GM12878 (cell line): ENCODE results near the gene NKAIN4. TPM values are rescaled to one million over a fixed set of nuclear protein-coding genes. Genes with fewer than 3 reads are reported as not detected.

ENCODE experiments used
- ATAC-seq: fragments of 200-7000 bp; cut with Tn5 transposase; 3 replicates; pipeline ENCODE4 v1.9.1; 2020; ENCODE audit warnings: mild to moderate bottlenecking, moderate library complexity
- BruUV-seq: library from RNA; stranded (reverse); fragments of 400-500 nt; replicated peaks from 2 replicates; lab custom pipeline; 2021; lab: Mats Ljungman, UMichigan
- CTCF ChIA-PET: fragments of 300-600 bp; sonication (Branson Sonifier 250); formaldehyde crosslinking; extraction: SDS; loops from one replicate; lab custom pipeline; 2021; ENCODE audit warnings: inconsistent platforms; lab: Yijun Ruan, JAX
- POLR2A ChIA-PET: fragments of 350-600 bp; formaldehyde crosslinking; extraction: SDS; loops from one replicate; lab custom pipeline; 2021; ENCODE audit warnings: inconsistent platforms; lab: Charles Lee
- RAD21 ChIA-PET: fragments of 300-600 bp; sonication (Branson Sonifier 250); formaldehyde crosslinking; loops from one replicate; lab custom pipeline; 2023; ENCODE audit warnings: antibody characterized with exemption; ENCODE audit not compliant: unreplicated experiment; lab: Charles Lee
- SMC1A ChIA-PET: fragments of 300-600 bp; sonication (Branson Sonifier 250); formaldehyde crosslinking; loops from one replicate; lab custom pipeline; 2023; ENCODE audit not compliant: unreplicated experiment, uncharacterized antibody; lab: Charles Lee
- DNase-seq: peaks from one replicate; pipeline ENCODE4 v3.0.0-alpha.2; 2011; ENCODE audit warnings: low read depth, low spot score
- FAIRE-seq: peaks from 3 replicates; lab custom pipeline; 2011; peaks lifted over from hg19 to GRCh38; lab: Jason Lieb, UNC
- H2AFZ ChIP-seq: 2 replicates; pipeline ENCODE4 v1.6.0; 2011; ENCODE audit warnings: low read depth, low read length, control low read depth; ENCODE audit not compliant: control insufficient read depth
- H3K27ac ChIP-seq: 2 replicates; pipeline ENCODE4 v1.5.1; 2011; ENCODE audit warnings: control low read depth; ENCODE audit not compliant: control insufficient read depth, insufficient read depth
- H3K27me3 ChIP-seq, 2 experiments: replicated peaks in 1 of 2; 2 replicates each; pipeline versions ENCODE4 v1.6.0 to v1.6.1; 2011; ENCODE audit warnings: low read length in 1 of 2; ENCODE audit not compliant: control insufficient read depth in 2 of 2, insufficient read depth in 2 of 2
- H3K36me3 ChIP-seq, 2 experiments: 2 replicates each; pipeline ENCODE4 v1.5.1; 2011; ENCODE audit warnings: low read length in 1 of 2; ENCODE audit not compliant: control insufficient read depth in 2 of 2, insufficient read depth in 2 of 2
- H3K4me1 ChIP-seq: 2 replicates; pipeline ENCODE4 v1.6.1; 2011; ENCODE audit warnings: mild to moderate bottlenecking, low read length, moderate library complexity, mixed read lengths; ENCODE audit not compliant: control insufficient read depth, insufficient read depth
- H3K4me2 ChIP-seq: 2 replicates; pipeline ENCODE4 v1.6.0; 2011; ENCODE audit warnings: control low read depth; ENCODE audit not compliant: control insufficient read depth, insufficient read depth
- H3K4me3 ChIP-seq: fragments of 200-600 bp; sonication (generic); 2 replicates; pipeline ENCODE4 v1.5.1; 2016
- H3K79me2 ChIP-seq: 2 replicates; pipeline ENCODE4 v1.6.0; 2011; ENCODE audit warnings: low read length; ENCODE audit not compliant: control insufficient read depth, insufficient read depth
- H3K9ac ChIP-seq: 2 replicates; pipeline ENCODE4 v1.8.0; 2011; ENCODE audit warnings: low read length, control low read depth, mixed read lengths; ENCODE audit not compliant: control insufficient read depth, insufficient read depth
- H3K9me3 ChIP-seq: replicated peaks from 3 replicates; pipeline ENCODE4 v1.5.1; 2011; ENCODE audit warnings: mild to moderate bottlenecking, low read length; ENCODE audit not compliant: control insufficient read depth, insufficient read depth
- H4K20me1 ChIP-seq: 2 replicates; pipeline ENCODE4 v1.6.0; 2011; ENCODE audit not compliant: control insufficient read depth, insufficient read depth
- BCL11A ChIP-seq: IDR thresholded peaks from 2 replicates; pipeline ENCODE4 v1.6.1; 2011; ENCODE audit warnings: low read depth, low read length
- JUND ChIP-seq: IDR thresholded peaks from 2 replicates; pipeline ENCODE4 v1.6.1; 2012; ENCODE audit warnings: low read depth, mild to moderate bottlenecking, low read length, improper control_type of control experiment, moderate library complexity
- LARP7 ChIP-seq: fragments of 450-650 bp; IDR thresholded peaks from 2 replicates; pipeline ENCODE4 v1.6.1; 2017; ENCODE audit warnings: mild to moderate bottlenecking
- MTA2 ChIP-seq: fragments of 450-650 bp; IDR thresholded peaks from 2 replicates; pipeline ENCODE4 v1.6.1; 2016; ENCODE audit warnings: low read depth, mild to moderate bottlenecking, moderate library complexity
- POLR2A ChIP-seq: IDR thresholded peaks from 2 replicates; pipeline ENCODE4 v1.6.1; 2011; ENCODE audit warnings: low read depth, mild to moderate bottlenecking, low read length
- SMAD5 ChIP-seq: IDR thresholded peaks from 2 replicates; pipeline ENCODE4 v1.6.1; 2016; ENCODE audit warnings: antibody characterized with exemption, low read depth
- ZNF217 ChIP-seq: fragments of 450-650 bp; IDR thresholded peaks from 2 replicates; pipeline ENCODE4 v1.6.1; 2017; ENCODE audit warnings: antibody characterized with exemption, mild to moderate bottlenecking
- WGBS: methylation state at CpG from one replicate; pipeline ENCODE4 v1.1.6; 2016; ENCODE audit warnings: low lambda C conversion rate; ENCODE audit not compliant: insufficient replicate concordance, insufficient coverage; ENCODE audit errors: missing lambda C conversion rate; 5-methylcytosine and 5-hydroxymethylcytosine counted together
- in situ Hi-C: fragments of 300-500 bp; cut with MboI; formaldehyde crosslinking; loops from 9 replicates; pipeline ENCODE4 v1.14.3; 2018; ENCODE audit warnings: mixed read lengths
- intact Hi-C: fragments of 100-400 bp; cut with micrococcal nuclease; formaldehyde crosslinking; loops from one replicate; pipeline ENCODE4 v1.14.2; 2022; ENCODE audit not compliant: unreplicated experiment
- polyA plus RNA-seq, 11 experiments: library from polyadenylated mRNA; depleted of rRNA in 4 of 11; unstranded in 6 of 11; stranded (reverse) in 5 of 11; fragments of >200 nt; fragmentation: Nextera tagmentation in 4 of 11; fragmentation: Illumina TruSeq in 1 of 11; extraction: Ambion mirVana in 4 of 11; extraction: Trizol in 1 of 11; gene quantifications; 1 replicate in 1 of 11; 2 replicates in 10 of 11; pipeline versions ENCODE4 v1.2.1 to v1.2.3, GENCODE V29; 2011 to 2016; ENCODE audit warnings: inconsistent platforms in 2 of 11, missing spikeins in 2 of 11, low read depth in 1 of 11
- total RNA-seq, 4 experiments: library from RNA; depleted of rRNA in 3 of 4; stranded (reverse); fragments of >200 nt in 3 of 4; fragmentation: Illumina TruSeq in 1 of 4; extraction: Trizol in 1 of 4; gene quantifications; 2 replicates each; pipeline versions ENCODE4 v1.2.1 to v1.2.3, GENCODE V29; 2013 to 2021
- TF ChIP-seq, protein P1 (sequence below): IDR thresholded peaks from 2 replicates; pipeline ENCODE4 v1.6.1; 2011; ENCODE audit warnings: borderline replicate concordance, low read depth, mild to moderate bottlenecking, moderate library complexity, low read length; ENCODE audit not compliant: insufficient read depth, poor library complexity, severe bottlenecking
- TF ChIP-seq, protein P2 (sequence below): IDR thresholded peaks from 2 replicates; pipeline ENCODE4 v1.6.1; 2012; ENCODE audit warnings: low read depth, low read length, improper control_type of control experiment

NKAIN4 gene
- total and polyA plus RNA-seq, 10 of the 15 experiments (the other 5 are each of a cell fraction or from before 2014, with no cell fraction given) = 0.11 TPM; not detected in 9

DNA sequence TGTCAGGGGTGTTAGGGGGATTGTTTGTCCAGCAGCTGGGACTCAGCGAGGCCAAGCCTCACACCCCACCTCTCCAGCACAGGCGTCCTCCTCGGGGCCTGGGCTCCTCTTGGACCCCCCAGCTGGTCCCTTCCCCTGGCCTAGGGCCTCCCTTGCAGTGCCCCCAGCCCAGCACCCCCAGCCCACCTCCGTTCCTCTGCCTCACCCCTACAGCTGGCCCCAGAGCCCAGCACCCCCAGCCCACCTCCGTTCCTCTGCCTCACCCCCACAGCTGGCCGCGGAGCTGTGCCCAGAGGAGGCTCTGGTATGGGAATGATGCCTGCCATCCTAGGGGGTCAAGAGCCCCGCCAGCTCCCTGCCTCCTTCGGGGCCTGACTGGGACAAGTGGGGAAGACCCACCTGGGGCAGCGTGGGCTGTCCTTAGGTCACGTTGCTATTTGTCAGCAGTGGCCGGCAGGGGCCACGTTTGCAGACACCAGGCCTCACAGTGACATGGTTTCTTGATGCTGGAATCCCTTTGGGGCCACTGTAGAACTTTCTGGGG, 30.8 kb upstream of the NKAIN4 start:
- no peak overlapping the region for H3K4me3 ChIP-seq
- no TSS peak for BruUV-seq
- ChIA-PET SMC1A (no interaction called here), POLR2A (no interaction called here), RAD21 (no interaction called here), CTCF (no interaction called here)
- ATAC-seq (no peak), DNase-seq (no peak), FAIRE-seq (no peak)
- no peak overlapping the region for H2AFZ ChIP-seq
- in situ Hi-C loops (no loop called here), intact Hi-C loops (no loop called here)
- H4K20me1 ChIP-seq = no peaks in the 10 kb centered on the region
- no peaks in the 10 kb centered on the region for H3K27me3 ChIP-seq
- peaks cover 6 to 19% of the 10 kb centered on the region in 2 experiments for H3K36me3 ChIP-seq
- WGBS = 82% methylated on average over 12 of the region's 13 CpGs
- H3K79me2 ChIP-seq = no peaks in the 10 kb centered on the region
- TF ChIP-seq ZNF217 (no peak), JUND (no peak)
- no peak overlapping the region for H3K9ac ChIP-seq
- H3K4me2 ChIP-seq = no peak overlapping the region
- no peaks in the 10 kb centered on the region for H3K9me3 ChIP-seq
- no peak overlapping the region for H3K27ac ChIP-seq
- no peaks in the 10 kb centered on the region for H3K4me1 ChIP-seq

DNA sequence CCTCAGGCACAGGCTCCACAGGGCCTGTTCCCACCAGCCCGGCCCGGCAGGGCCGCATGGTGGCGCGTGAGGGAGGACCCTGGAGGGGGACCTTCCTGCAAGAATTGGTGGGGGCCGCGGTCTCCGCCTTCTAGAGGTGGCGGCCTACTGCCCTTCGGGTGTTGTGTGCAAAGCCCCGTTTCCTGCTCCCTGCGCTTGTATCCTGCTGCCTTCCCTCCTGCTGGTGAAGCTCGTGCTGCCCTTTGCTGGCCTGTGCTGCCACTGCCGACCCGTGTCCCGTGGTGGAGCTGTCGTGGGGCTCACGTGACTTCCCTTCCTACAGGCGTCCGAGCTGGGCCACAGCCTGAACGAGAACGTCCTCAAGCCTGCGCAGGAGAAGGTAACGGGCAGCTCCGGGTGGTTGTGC, 30.3 kb upstream of the NKAIN4 start:
- ATAC-seq = no peak
- no peak overlapping the region for H3K27ac ChIP-seq
- H3K79me2 ChIP-seq = no peaks in the 10 kb centered on the region
- no peak for DNase-seq
- no peak for FAIRE-seq
- H3K4me1 ChIP-seq = no peaks in the 10 kb centered on the region
- H4K20me1 ChIP-seq = no peaks in the 10 kb centered on the region
- ChIA-PET RAD21 (no interaction called here), SMC1A (no interaction called here), POLR2A (no interaction called here), CTCF (no interaction called here)
- TF ChIP-seq BCL11A (no peak), LARP7 (no peak), MTA2 (no peak), SMAD5 (no peak), POLR2A (peak; percentile 44)
- TF ChIP-seq, protein P1, sequence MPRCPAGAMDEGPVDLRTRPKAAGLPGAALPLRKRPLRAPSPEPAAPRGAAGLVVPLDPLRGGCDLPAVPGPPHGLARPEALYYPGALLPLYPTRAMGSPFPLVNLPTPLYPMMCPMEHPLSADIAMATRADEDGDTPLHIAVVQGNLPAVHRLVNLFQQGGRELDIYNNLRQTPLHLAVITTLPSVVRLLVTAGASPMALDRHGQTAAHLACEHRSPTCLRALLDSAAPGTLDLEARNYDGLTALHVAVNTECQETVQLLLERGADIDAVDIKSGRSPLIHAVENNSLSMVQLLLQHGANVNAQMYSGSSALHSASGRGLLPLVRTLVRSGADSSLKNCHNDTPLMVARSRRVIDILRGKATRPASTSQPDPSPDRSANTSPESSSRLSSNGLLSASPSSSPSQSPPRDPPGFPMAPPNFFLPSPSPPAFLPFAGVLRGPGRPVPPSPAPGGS = no peak
- TF ChIP-seq, protein P2, sequence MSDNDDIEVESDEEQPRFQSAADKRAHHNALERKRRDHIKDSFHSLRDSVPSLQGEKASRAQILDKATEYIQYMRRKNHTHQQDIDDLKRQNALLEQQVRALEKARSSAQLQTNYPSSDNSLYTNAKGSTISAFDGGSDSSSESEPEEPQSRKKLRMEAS = no peak
- BruUV-seq = no TSS peak
- no peak overlapping the region for H3K9ac ChIP-seq
- intact Hi-C loops = no loop called here
- H3K27me3 ChIP-seq = no peaks in the 10 kb centered on the region
- in situ Hi-C loops = no loop called here
- H3K4me3 ChIP-seq = no peak overlapping the region
- H3K36me3 ChIP-seq = peaks cover 6 to 19% of the 10 kb centered on the region in 2 experiments
- no peak overlapping the region for H2AFZ ChIP-seq
- no peaks in the 10 kb centered on the region for H3K9me3 ChIP-seq
- WGBS = 78% methylated on average over 20 of the region's 25 CpGs
- H3K4me2 ChIP-seq = no peak overlapping the region
